Measurements from ENCODE around the gene SCRN2.
A peak's percentile ranks its signal among the peaks of the same experiment; 100 is the strongest.

The SCRN2 gene

DNA sequence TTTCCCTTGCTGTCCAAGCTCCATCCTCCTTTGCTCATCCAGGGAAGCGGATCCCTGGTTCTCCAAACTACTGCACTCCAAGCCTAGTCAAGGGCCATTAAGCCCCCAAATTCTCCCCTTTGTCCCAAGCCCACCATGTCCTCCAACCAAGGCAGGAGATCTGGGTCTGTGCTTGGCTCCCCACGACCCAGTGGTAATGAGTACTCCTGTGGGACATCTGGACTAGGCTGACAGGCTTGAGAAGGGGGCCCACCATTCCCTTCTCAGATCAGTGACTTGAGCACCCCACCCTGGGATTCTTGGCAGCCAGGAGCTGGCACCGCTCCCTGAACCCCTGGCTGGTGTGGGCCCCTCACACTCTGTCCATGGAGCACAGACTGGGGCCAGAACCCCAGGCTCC is 36.6 kb downstream of the SCRN2 start:
- no peak for DNase-seq (ENCODE audit: low read depth)

GRCh38 chr17:47803751-47804150 is 37.3 kb downstream of the SCRN2 start:
- DNase-seq (ENCODE audit: low read depth), result no peak

DNA sequence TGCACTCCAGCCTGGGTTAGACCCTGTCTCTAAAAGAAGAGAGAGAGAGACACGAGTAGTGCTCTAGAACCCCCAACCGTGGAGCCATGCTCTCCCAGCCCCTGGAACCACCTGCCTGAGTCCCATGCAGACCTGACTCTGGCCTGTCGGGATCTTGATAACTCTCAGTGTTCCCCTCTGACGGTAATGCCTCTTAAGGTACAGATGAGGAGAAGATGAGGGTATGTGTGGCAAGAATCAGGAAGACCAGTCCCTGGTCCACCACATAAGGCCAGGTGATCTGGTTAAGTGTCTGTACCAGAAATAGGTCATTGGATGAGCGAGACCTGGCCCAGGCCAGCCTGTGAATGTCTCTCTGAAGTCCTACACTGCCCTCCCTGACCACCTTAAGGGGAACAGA is 37.9 kb downstream of the SCRN2 start:
- DNase-seq (ENCODE audit: low read depth), result no peak

GRCh38 chr17:47802341-47803022 is 38.6 kb downstream of the SCRN2 start:
- peak; percentile 29 for DNase-seq (ENCODE audit: low read depth)

- DNase-seq (ENCODE audit: low read depth), result no peak
Observed at GRCh38 chr17:47801906-47802305, 39.2 kb downstream of the SCRN2 start.

DNA sequence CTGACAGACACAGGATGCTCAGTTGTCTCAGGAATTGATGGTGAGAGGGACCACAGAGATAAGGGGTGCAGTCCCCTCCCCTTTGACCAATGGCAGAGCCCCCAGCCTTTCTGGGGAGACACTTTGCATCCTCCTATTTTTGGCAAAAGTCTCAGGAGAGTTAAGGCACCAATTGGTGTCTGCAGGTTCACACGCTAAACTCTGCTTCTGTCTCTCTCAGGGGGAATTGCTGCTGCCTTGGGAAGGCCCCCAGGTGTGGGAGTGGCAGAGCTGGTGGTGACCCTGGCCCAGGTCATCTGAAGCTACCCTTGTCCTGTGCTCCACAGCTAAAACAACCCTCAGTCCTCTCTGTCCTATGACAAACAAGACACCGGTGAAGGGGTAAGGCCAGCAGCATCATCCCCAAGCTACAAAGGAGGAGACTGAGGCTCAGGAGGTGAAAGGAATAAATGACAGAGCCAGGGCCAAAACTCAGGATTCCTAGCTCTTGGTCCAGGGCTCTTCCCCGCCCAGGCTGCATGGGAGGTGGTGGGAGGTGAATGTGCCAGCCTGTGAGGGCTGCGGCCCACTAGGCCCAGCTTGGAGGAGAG is 39.8 kb downstream of the SCRN2 start:
- no peak for DNase-seq (ENCODE audit: low read depth)

GRCh38 chr17:47800686-47801085 is 40.4 kb downstream of the SCRN2 start:
- DNase-seq (ENCODE audit: low read depth), result no peak

GRCh38 chr17:47797797-47798196 is 43.3 kb downstream of the SCRN2 start:
- DNase-seq (ENCODE audit: low read depth), result no peak

GRCh38 chr17:47792979-47793378 is 48.1 kb downstream of the SCRN2 start:
- DNase-seq (ENCODE audit: low read depth), result no peak

- no peak for DNase-seq (ENCODE audit: low read depth)
Observed at GRCh38 chr17:47792457-47792856, 48.6 kb downstream of the SCRN2 start.

DNA sequence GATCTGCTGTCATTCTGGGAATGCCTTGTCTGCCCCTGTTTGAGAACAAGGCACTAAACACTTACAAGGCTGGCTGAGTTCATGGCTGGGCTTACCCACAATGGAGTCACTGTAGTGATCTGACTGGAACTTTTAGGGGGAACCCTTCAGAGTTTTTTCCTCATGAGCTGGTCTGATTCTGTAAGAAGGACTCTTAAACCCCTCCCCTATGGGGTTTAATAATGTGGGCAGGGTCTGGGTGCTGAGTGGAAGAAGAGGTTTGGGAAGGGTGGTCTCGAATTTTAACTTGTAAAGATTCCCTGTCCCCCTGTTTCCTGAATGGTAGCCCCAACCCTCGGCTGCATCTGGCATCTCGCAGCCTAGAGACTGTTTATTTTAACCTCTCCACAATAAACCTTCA is 50.0 kb downstream of the SCRN2 start:
- DNase-seq (ENCODE audit: low read depth), result no peak

- peak; percentile 37 for DNase-seq (ENCODE audit: low read depth)
Observed at GRCh38 chr17:47789611-47790561, 51.2 kb downstream of the SCRN2 start.

Data from stimulated activated CD8-positive, alpha-beta memory T cell treated with anti-CD3 and anti-CD28 coated beads, Interleukin-12 subunit alpha, Interleukin-12 subunit beta, amount 100 ng/mL, for 4 hours (primary cell).